ENCODE measurements around the gene DPH7. TPM values are rescaled to one million over a fixed set of nuclear protein-coding genes. Genes with fewer than 3 reads are reported as not detected.
A peak's percentile ranks its signal among the peaks of the same experiment; 100 is the strongest.
"Not testable (repeated sequence)": the region's sequence is repeated elsewhere in the genome, so short reads cannot be mapped to it uniquely, and the experiment has no call there.

Gene DPH7
- total RNA-seq, 3 donors from 2014 or later = 34.1 to 37.7 (median 35.2) TPM

- Mint-ChIP-seq H3K27me3 (ENCODE audit: low read depth) (no peaks in the 10 kb centered on the region), H3K4me3 (no peak overlapping the region)
- no peak for DNase-seq
Observed at GRCh38 chr9:137613259-137613658, 34.5 kb upstream of the DPH7 start.

DNA sequence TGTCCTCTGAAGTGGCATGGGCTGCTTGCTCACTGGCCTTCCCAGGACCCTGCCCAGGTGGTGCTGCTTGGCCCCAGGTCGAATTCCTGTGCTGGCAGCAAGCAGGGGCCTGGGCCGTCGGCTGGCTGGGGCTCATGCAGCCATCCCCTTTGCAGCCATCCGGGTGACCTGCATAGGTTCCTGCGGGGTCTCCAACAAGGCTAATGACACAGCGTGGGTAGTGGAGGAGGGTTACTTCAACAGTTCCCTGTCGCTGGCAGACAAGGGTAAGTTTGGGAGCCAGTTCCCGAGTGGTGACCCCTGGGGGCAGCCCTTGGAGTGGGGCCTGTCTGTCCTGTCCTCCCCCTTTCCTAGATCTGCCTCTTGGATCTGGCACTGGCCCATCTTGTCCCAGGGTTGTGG lies 34.0 kb upstream of the DPH7 start:
- Mint-ChIP-seq H3K4me1 (ENCODE audit: low read depth) (peaks cover 31% of the 10 kb centered on the region), H3K36me3 (ENCODE audit: insufficient read depth) (no peaks in the 10 kb centered on the region), H3K9me3 (no peaks in the 10 kb centered on the region), H3K27me3 (ENCODE audit: low read depth) (no peaks in the 10 kb centered on the region), H3K4me3 (no peak overlapping the region)
- no peak for DNase-seq
- ATAC-seq = no peak

More at GRCh38 chr9:137613259-137613658, 34.5 kb upstream of the DPH7 start:
- ATAC-seq = no peak
- Mint-ChIP-seq H3K36me3 (ENCODE audit: insufficient read depth) (peaks cover 3% of the 10 kb centered on the region), H3K4me1 (ENCODE audit: low read depth) (peaks cover 35% of the 10 kb centered on the region), H3K9me3 (no peaks in the 10 kb centered on the region)

DNA sequence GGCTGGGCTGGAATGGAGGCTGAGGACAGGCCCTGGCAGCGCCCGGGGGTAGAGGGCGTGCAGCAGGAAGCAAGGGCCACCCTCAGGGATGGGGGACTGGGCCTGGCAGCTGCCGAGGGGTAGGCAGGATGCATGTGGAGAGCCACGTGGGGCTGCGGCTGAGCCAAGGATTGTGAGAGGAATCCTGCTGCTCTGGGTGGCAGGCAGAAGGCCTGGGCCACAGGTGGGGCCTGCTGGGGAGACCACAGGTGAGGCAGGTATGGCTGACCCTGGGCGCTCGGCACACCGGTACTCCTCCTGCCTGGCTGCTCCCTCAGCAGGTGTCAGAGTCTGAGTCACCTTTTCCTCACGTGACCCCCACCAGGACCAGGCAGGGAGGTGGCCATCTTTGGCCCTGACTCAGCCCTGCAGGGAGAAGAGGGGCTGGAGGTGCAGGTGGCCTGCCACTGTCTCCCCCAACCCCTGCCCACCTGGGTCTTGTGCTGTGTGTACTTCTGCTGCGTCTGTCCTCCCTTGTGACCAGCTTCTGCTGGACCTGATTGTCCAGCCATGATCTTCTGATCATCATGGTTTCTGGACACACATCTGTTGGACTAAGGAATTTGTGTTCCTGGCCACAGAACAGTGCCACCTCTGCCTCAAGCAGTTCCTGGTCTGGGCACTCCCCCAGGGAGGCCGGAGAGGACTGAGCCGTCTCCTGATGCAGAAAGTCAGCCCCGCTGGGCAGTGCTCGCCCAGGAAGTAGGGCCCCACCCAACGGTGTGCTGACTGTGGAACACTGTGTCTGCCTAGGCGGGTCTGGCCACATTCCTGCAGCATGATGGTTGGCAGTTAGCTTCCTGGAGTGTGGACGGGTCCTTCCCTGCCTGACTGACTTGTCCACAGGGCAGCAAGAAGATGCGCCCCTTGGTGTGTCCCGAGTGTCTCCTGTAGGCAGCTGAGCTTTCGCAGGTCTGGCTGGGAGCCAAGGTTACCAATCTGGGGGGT lies 33.2 kb upstream of the DPH7 start:
- peak; percentile 75 to 82 for ATAC-seq
- Mint-ChIP-seq H3K36me3 (ENCODE audit: insufficient read depth) (no peaks in the 10 kb centered on the region), H3K9me3 (no peaks in the 10 kb centered on the region)

DNA sequence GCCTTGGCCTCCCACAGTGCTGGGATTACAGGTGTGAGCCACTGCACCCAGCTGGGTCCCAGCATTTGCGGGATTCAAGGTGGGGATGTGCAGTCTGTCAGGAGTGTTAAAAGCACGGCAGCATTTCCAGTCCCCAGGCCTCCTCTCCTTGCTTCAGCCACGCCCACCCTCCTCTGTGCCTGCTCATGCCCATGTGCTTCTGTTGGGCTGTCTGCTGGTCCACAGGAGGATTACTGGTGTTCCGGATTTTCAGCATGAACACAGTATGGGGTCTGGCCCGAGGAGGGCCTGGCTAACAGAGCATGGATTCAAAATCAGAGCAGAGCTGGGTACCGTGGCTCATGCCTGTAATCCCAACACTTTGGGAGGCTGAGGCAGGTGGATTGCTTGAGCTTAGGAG lies 32.2 kb upstream of the DPH7 start:
- Mint-ChIP-seq H3K36me3 (ENCODE audit: insufficient read depth) (no peaks in the 10 kb centered on the region), H3K4me1 (ENCODE audit: low read depth) (peaks cover 39% of the 10 kb centered on the region), H3K27me3 (ENCODE audit: low read depth) (no peaks in the 10 kb centered on the region), H3K9me3 (no peaks in the 10 kb centered on the region), H3K4me3 (no peak overlapping the region)
- ATAC-seq (no peak), DNase-seq (no peak)

More for the DNA sequence above, 33.2 kb upstream of the DPH7 start:
- Mint-ChIP-seq H3K4me1 (ENCODE audit: low read depth) (peaks cover 33% of the 10 kb centered on the region), H3K27me3 (ENCODE audit: low read depth) (no peaks in the 10 kb centered on the region), H3K4me3 (no peak overlapping the region)
- peak; percentile 37 for DNase-seq

- no peaks in the 10 kb centered on the region for H3K27me3 Mint-ChIP-seq (ENCODE audit: low read depth)
- peaks cover 33% of the 10 kb centered on the region for H3K4me1 Mint-ChIP-seq (ENCODE audit: low read depth)
- ATAC-seq (no peak), DNase-seq (no peak)
- H3K9me3 Mint-ChIP-seq = no peaks in the 10 kb centered on the region
- H3K4me3 Mint-ChIP-seq = peak overlapping the region; percentile 84
- no peaks in the 10 kb centered on the region for H3K36me3 Mint-ChIP-seq (ENCODE audit: insufficient read depth)
Observed at GRCh38 chr9:137607141-137607857, 28.6 kb upstream of the DPH7 start.

GRCh38 chr9:137606734-137607138 lies 28.0 kb upstream of the DPH7 start:
- no peak for ATAC-seq
- Mint-ChIP-seq H3K27me3 (ENCODE audit: low read depth) (no peaks in the 10 kb centered on the region), H3K9me3 (no peaks in the 10 kb centered on the region), H3K36me3 (ENCODE audit: insufficient read depth) (no peaks in the 10 kb centered on the region), H3K4me3 (peak overlapping the region; percentile 84), H3K4me1 (ENCODE audit: low read depth) (peaks cover 28% of the 10 kb centered on the region)
- DNase-seq = no peak

GRCh38 chr9:137606005-137606621 lies 27.4 kb upstream of the DPH7 start:
- Mint-ChIP-seq H3K9me3 (no peaks in the 10 kb centered on the region), H3K4me1 (ENCODE audit: low read depth) (peaks cover 22% of the 10 kb centered on the region), H3K36me3 (ENCODE audit: insufficient read depth) (no peaks in the 10 kb centered on the region), H3K27me3 (ENCODE audit: low read depth) (no peaks in the 10 kb centered on the region), H3K4me3 (peak overlapping the region; percentile 84)
- DNase-seq (no peak), ATAC-seq (peak; percentile 9 to 15)

- Mint-ChIP-seq H3K4me1 (ENCODE audit: low read depth) (peaks cover 20% of the 10 kb centered on the region), H3K9me3 (no peaks in the 10 kb centered on the region), H3K36me3 (ENCODE audit: insufficient read depth) (no peaks in the 10 kb centered on the region), H3K27me3 (ENCODE audit: low read depth) (no peaks in the 10 kb centered on the region), H3K4me3 (peak within 1 kb of the TSS; percentile 84)
- ATAC-seq (peak; percentile 92 to 95), DNase-seq (peak; percentile 94)
Observed at GRCh38 chr9:137605121-137606004, 26.6 kb upstream of the DPH7 start, which contains the start of gene ARRDC1. ARRDC1 (plus strand) TSS chr9:137605686; CDS start chr9:137605718, 32 bp downstream.

DNA sequence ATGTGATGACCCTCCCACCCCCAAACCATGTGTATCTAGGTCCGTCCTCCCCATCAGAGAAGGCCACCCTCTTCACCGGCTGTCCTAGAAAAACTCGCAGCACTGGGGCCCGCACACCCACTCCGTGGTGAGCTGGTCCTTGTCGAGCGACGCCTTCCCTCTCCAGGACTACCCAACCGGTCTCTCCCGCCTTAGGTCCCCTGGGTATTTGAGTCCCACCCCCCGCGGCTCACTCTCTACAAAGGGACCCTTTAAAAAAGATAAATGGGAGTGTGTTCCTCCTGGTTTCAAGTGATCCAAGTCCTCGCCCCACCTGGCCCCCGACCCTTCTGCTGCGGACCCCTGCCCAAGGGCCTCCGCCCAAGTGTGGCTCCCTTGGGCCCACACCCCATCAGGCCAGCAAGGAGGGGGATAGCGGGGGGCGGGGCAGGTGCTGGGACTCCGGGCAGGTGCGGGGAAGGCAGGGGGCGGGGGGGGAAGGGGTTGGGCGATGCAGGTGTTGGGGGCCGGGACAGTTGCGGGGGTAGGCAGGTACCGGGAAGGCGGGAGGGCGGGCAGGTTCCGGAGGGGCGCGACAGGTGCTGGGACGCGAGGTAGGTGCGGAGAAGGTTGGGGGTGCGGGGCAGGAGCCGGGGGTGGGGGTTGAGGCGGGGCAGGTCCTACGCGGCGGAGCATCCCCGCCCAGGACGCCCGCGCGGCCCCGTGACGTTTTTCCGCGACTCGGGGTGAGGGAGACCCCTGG lies 25.8 kb upstream of the DPH7 start:
- Mint-ChIP-seq H3K4me1 (ENCODE audit: low read depth) (peaks cover 20% of the 10 kb centered on the region), H3K27me3 (ENCODE audit: low read depth) (no peaks in the 10 kb centered on the region), H3K9me3 (no peaks in the 10 kb centered on the region), H3K4me3 (peak overlapping the region; percentile 56), H3K36me3 (ENCODE audit: insufficient read depth) (no peaks in the 10 kb centered on the region)
- no peak for ATAC-seq
- no peak for DNase-seq

DNA sequence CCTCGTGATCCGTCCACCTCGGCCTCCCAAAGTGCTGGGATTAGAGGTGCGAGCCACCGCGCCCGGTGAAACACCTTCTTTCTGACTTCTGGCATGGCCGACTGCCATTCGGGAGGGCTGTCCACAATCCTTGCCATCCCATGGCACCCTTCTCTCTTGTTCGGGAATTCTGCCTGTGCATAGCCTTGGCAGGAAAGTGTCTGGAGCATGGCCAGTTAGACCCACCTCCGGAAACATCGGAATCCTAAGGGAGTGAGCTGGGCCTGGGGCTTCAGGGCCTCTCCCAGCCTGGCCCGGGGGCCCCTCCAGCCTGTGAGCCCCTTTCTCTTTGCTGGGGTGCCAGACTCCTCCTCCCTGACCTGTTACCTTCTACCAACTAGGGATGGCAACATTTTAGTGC lies 25.2 kb upstream of the DPH7 start:
- Mint-ChIP-seq H3K9me3 (no peaks in the 10 kb centered on the region), H3K4me3 (peak overlapping the region; percentile 56), H3K36me3 (ENCODE audit: insufficient read depth) (no peaks in the 10 kb centered on the region), H3K27me3 (ENCODE audit: low read depth) (no peaks in the 10 kb centered on the region), H3K4me1 (ENCODE audit: low read depth) (peaks cover 19% of the 10 kb centered on the region)
- no peak for DNase-seq
- ATAC-seq = no peak

- no peaks in the 10 kb centered on the region for H3K9me3 Mint-ChIP-seq
Observed at GRCh38 chr9:137602661-137603060, 23.9 kb upstream of the DPH7 start.

GRCh38 chr9:137598943-137599342 lies 20.2 kb upstream of the DPH7 start:
- H3K9me3 Mint-ChIP-seq = no peaks in the 10 kb centered on the region
- no peaks in the 10 kb centered on the region for H3K27me3 Mint-ChIP-seq (ENCODE audit: low read depth)
- H3K36me3 Mint-ChIP-seq (ENCODE audit: insufficient read depth) = no peaks in the 10 kb centered on the region
- no peak for ATAC-seq
- DNase-seq = no peak
- H3K4me1 Mint-ChIP-seq (ENCODE audit: low read depth) = peaks cover 1% of the 10 kb centered on the region
- H3K4me3 Mint-ChIP-seq = no peak overlapping the region

More at GRCh38 chr9:137602661-137603060, 23.9 kb upstream of the DPH7 start:
- Mint-ChIP-seq H3K4me3 (peak overlapping the region; percentile 37), H3K4me1 (ENCODE audit: low read depth) (peaks cover 15% of the 10 kb centered on the region), H3K36me3 (ENCODE audit: insufficient read depth) (no peaks in the 10 kb centered on the region), H3K27me3 (ENCODE audit: low read depth) (no peaks in the 10 kb centered on the region)
- DNase-seq (no peak), ATAC-seq (no peak)

- H3K36me3 Mint-ChIP-seq (ENCODE audit: insufficient read depth); H3K9me3 Mint-ChIP-seq; H3K4me1 Mint-ChIP-seq (ENCODE audit: low read depth); H3K27me3 Mint-ChIP-seq (ENCODE audit: low read depth); H3K4me3 Mint-ChIP-seq; ATAC-seq; DNase-seq: not testable (repeated sequence)
Observed at GRCh38 chr9:137596577-137596976, 17.9 kb upstream of the DPH7 start.
